Keratinocyte (primary cell): ENCODE results near the gene TRABD2B. TPM values are rescaled to one million over a fixed set of nuclear protein-coding genes. Genes with fewer than 3 reads are reported as not detected.

Experiments
- DNase-seq: peaks from one replicate; pipeline ENCODE4 v3.0.0-alpha.2; 2011; ENCODE audit warnings: low read depth, missing footprints, low spot score
- FAIRE-seq: peaks from 2 replicates; lab custom pipeline; 2011; peaks lifted over from hg19 to GRCh38; lab: Jason Lieb, UNC
- H2AFZ ChIP-seq: 2 replicates; pipeline ENCODE4 v1.6.0; 2012; ENCODE audit warnings: low read length, control low read depth, inconsistent platforms; ENCODE audit not compliant: control insufficient read depth
- H3K27ac ChIP-seq: 2 replicates; pipeline ENCODE4 v1.5.1; 2011; ENCODE audit warnings: low read length; ENCODE audit not compliant: control insufficient read depth, insufficient read depth
- H3K27me3 ChIP-seq: 3 replicates; pipeline ENCODE4 v1.6.0; 2011; ENCODE audit warnings: low read length; ENCODE audit not compliant: control insufficient read depth, insufficient read depth; ENCODE audit errors: extremely low read depth
- H3K36me3 ChIP-seq, 2 experiments: 2 replicates in 1 of 2; 3 replicates in 1 of 2; pipeline ENCODE4 v1.5.1; 2011; ENCODE audit warnings: low read length in 2 of 2, mild to moderate bottlenecking in 1 of 2; ENCODE audit not compliant: control insufficient read depth in 2 of 2, insufficient read depth in 2 of 2; ENCODE audit errors: extremely low read depth in 1 of 2
- H3K4me1 ChIP-seq: 3 replicates; pipeline ENCODE4 v1.5.1; 2011; ENCODE audit warnings: low read length; ENCODE audit not compliant: control insufficient read depth, insufficient read depth; ENCODE audit errors: extremely low read depth
- H3K4me2 ChIP-seq: 3 replicates; pipeline ENCODE4 v1.6.0; 2011; ENCODE audit warnings: low read depth, low read length; ENCODE audit not compliant: control insufficient read depth, insufficient read depth; ENCODE audit errors: extremely low read depth
- H3K4me3 ChIP-seq, 3 experiments: fragments of 200-600 bp in 1 of 3; sonication (generic) in 1 of 3; 2 replicates in 2 of 3; 3 replicates in 1 of 3; pipeline ENCODE4 v1.5.1; 2011 to 2016; ENCODE audit warnings: low read length in 3 of 3, mild to moderate bottlenecking in 3 of 3, control low read depth in 2 of 3, inconsistent platforms in 1 of 3, low read depth in 1 of 3, mixed read lengths in 1 of 3, mixed run types in 1 of 3, moderate library complexity in 1 of 3; ENCODE audit not compliant: control insufficient read depth in 2 of 3, insufficient read depth in 2 of 3; ENCODE audit errors: extremely low read depth in 1 of 3
- H3K79me2 ChIP-seq: 2 replicates; pipeline ENCODE4 v1.6.0; 2012; ENCODE audit warnings: low read length; ENCODE audit not compliant: control insufficient read depth, insufficient read depth
- H3K9ac ChIP-seq: 3 replicates; pipeline ENCODE4 v1.6.0; 2011; ENCODE audit warnings: low read length; ENCODE audit not compliant: control insufficient read depth, insufficient read depth; ENCODE audit errors: extremely low read depth
- H3K9me1 ChIP-seq: 3 replicates; pipeline ENCODE4 v1.6.0; 2011; ENCODE audit warnings: low read length; ENCODE audit not compliant: control insufficient read depth, insufficient read depth; ENCODE audit errors: extremely low read depth
- H3K9me3 ChIP-seq: 2 replicates; pipeline ENCODE4 v1.5.1; 2012; ENCODE audit warnings: low read depth, low read length; ENCODE audit not compliant: control insufficient read depth
- H4K20me1 ChIP-seq: 3 replicates; pipeline ENCODE4 v1.6.0; 2011; ENCODE audit warnings: low read length; ENCODE audit not compliant: control insufficient read depth, insufficient read depth; ENCODE audit errors: extremely low read depth
- CTCF ChIP-seq, 3 experiments: IDR thresholded peaks in 1 of 3; conservative IDR thresholded peaks in 1 of 3; optimal IDR thresholded peaks in 1 of 3; 2 replicates in 2 of 3; 3 replicates in 1 of 3; pipeline versions ENCODE3 to v1.5.1; 2011; ENCODE audit warnings: low read length in 3 of 3, mild to moderate bottlenecking in 3 of 3, moderate library complexity in 2 of 3, control low read depth in 1 of 3, inconsistent platforms in 1 of 3; ENCODE audit not compliant: insufficient read depth in 2 of 3; ENCODE audit errors: extremely low read depth in 1 of 3
- EZH2 ChIP-seq: IDR thresholded peaks from one replicate; pipeline ENCODE4 v1.6.1; 2012; ENCODE audit warnings: inconsistent platforms, mild to moderate bottlenecking, low read length, moderate library complexity
- dilution Hi-C: fragments of 300-500 bp; cut with MboI; formaldehyde crosslinking; loops from one replicate; pipeline ENCODE4 v1.7.0; 2020; ENCODE audit warnings: low sequenced_read_pairs; ENCODE audit not compliant: extremely low pct_ligation_motif_present
- polyA plus RNA-seq, 5 experiments: library from polyadenylated mRNA; depleted of rRNA in 3 of 5; stranded (reverse) in 3 of 5; stranded (forward) in 1 of 5; unstranded in 1 of 5; fragments of >200 nt; gene quantifications; 1 replicate in 1 of 5; 2 replicates in 3 of 5; 3 replicates in 1 of 5; pipeline versions ENCODE4 v1.2.1 to v1.2.3, GENCODE V29; 2011 to 2012; ENCODE audit warnings: missing spikeins in 2 of 5, low read depth in 1 of 5, low replicate concordance in 1 of 5

The TRABD2B gene
- polyA plus RNA-seq, 1 donor (not counting 4 experiments of a cell fraction or from before 2014, with no cell fraction given) = 0.13 TPM

DNA sequence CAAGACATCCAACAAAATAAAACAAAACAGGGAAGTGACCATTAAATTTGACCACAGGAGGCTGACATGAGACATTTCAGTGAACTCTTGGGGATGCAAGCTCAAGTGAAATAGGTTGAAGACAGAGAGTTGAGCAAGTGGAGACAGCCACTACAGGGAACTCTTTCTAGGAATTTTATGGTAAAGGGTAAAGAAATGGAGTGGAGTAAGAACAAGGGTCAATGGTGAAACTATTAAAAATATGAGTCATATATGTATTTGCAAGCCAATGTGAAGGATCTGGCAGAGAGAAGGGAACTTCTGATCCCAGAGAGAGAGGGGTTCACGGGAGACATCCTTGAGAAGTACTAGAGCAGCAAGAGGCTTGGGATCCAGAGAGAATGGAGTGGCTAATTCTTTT is 9.1 kb upstream of the TRABD2B start:
- no peaks in the 10 kb centered on the region for H4K20me1 ChIP-seq
- DNase-seq = no peak
- no peak for FAIRE-seq
- no peak overlapping the region for H3K4me2 ChIP-seq
- dilution Hi-C loops = no loop called here
- H3K9ac ChIP-seq = no peak overlapping the region
- no peaks in the 10 kb centered on the region for H3K36me3 ChIP-seq
- no peak for TF ChIP-seq EZH2
- no peak for TF ChIP-seq CTCF (optimal IDR thresholded peaks at IDR 0.05 in 1 of 3, IDR thresholded peaks at IDR 0.05 in 1 of 3, conservative IDR thresholded peaks at IDR 0.05 in 1 of 3; ENCODE audit: extremely low read depth in 1 of 3, insufficient read depth in 2 of 3, low read length in 3 of 3)
- H3K9me1 ChIP-seq = no peaks in the 10 kb centered on the region
- H3K9me3 ChIP-seq = no peaks in the 10 kb centered on the region
- no peak overlapping the region for H2AFZ ChIP-seq
- H3K79me2 ChIP-seq = no peaks in the 10 kb centered on the region
- no peak overlapping the region for H3K4me3 ChIP-seq
- no peak overlapping the region for H3K27ac ChIP-seq
- H3K27me3 ChIP-seq = no peaks in the 10 kb centered on the region
- H3K4me1 ChIP-seq = peaks cover 11% of the 10 kb centered on the region

- DNase-seq = no peak
- peaks cover 11% of the 10 kb centered on the region for H3K4me1 ChIP-seq
- no peaks in the 10 kb centered on the region for H3K9me1 ChIP-seq
- no peaks in the 10 kb centered on the region for H3K36me3 ChIP-seq
- H3K9me3 ChIP-seq = no peaks in the 10 kb centered on the region
- no peak overlapping the region for H3K4me3 ChIP-seq
- H3K27ac ChIP-seq = no peak overlapping the region
- no peak overlapping the region for H2AFZ ChIP-seq
- H4K20me1 ChIP-seq = no peaks in the 10 kb centered on the region
- dilution Hi-C loops = no loop called here
- no peak for FAIRE-seq
- no peak overlapping the region for H3K9ac ChIP-seq
- no peak overlapping the region for H3K4me2 ChIP-seq
- no peaks in the 10 kb centered on the region for H3K27me3 ChIP-seq
- H3K79me2 ChIP-seq = no peaks in the 10 kb centered on the region
- TF ChIP-seq CTCF (optimal IDR thresholded peaks at IDR 0.05 in 1 of 3, IDR thresholded peaks at IDR 0.05 in 1 of 3, conservative IDR thresholded peaks at IDR 0.05 in 1 of 3; ENCODE audit: extremely low read depth in 1 of 3, insufficient read depth in 2 of 3, low read length in 3 of 3) (no peak), EZH2 (no peak)
Observed at GRCh38 chr1:48005253-48006117, 8.3 kb upstream of the TRABD2B start.
